ENCODE measurements around the gene NEAT1. TPM values are rescaled to one million over a fixed set of nuclear protein-coding genes. Genes with fewer than 3 reads are reported as not detected.

The NEAT1 gene
- total RNA-seq, 1 experiment from 2014 or later, result 564 TPM

- BruUV-seq (replicated peaks), result no TSS peak
- no peaks in the 10 kb centered on the region for H3K9me2 ChIP-seq (ENCODE audit: insufficient read depth)
- DNase-seq (ENCODE audit: low read depth, low spot score) (no peak), ATAC-seq (no peak)
- RAD21 ChIA-PET (ENCODE audit: low non-redundant PET in 1 of 2, low total read pairs in 2 of 2, uncharacterized antibody in 2 of 2, unreplicated experiment in 2 of 2), result no interaction called here
- H3K36me3 ChIP-seq (ENCODE audit: control insufficient read depth in 1 of 2, insufficient read depth in 2 of 2, low read length in 2 of 2), result peaks cover 7 to 21% of the 10 kb centered on the region in 2 experiments
- no peak overlapping the region for H3K4me3 ChIP-seq (replicated peaks in 1 of 2; ENCODE audit: low read depth in 1 of 2, low read length in 2 of 2)
- H3K79me2 ChIP-seq (ENCODE audit: insufficient read depth, low read length), result peaks cover 3% of the 10 kb centered on the region; the same call in 1 of the 2 replicates
- POLR2A ChIA-PET, result interaction anchor here (1.9 kb wide), 1 partner anchor 26 kb away, joined by 4 read pairs; the partner anchor contains the start of gene NEAT1
- no peak overlapping the region for H3K4me2 ChIP-seq (ENCODE audit: low read length)
- CTCF ChIA-PET, result no interaction called here
- intact Hi-C loops (cut with micrococcal nuclease), result no loop called here
- no peak for TF ChIP-seq CEBPB (IDR thresholded peaks at IDR 0.05; ENCODE audit: low read depth)
- TF ChIP-seq EZH2phosphoT487 (IDR thresholded peaks at IDR 0.05; ENCODE audit: borderline replicate concordance), result no peak
- TF ChIP-seq SP1 (IDR thresholded peaks at IDR 0.05; ENCODE audit: low read depth), result no peak
- no peak for TF ChIP-seq ATF3 (IDR thresholded peaks at IDR 0.05)
- no peak for TF ChIP-seq CBX3 (IDR thresholded peaks at IDR 0.05; ENCODE audit: low read depth)
- no peak for TF ChIP-seq CTCF (IDR thresholded peaks at IDR 0.05 in 2 of 3, conservative IDR thresholded peaks at IDR 0.05 in 1 of 3; ENCODE audit: borderline replicate concordance in 1 of 3, insufficient read depth in 1 of 3, low read depth in 2 of 3, low read length in 2 of 3)
- TF ChIP-seq ZNF274 (IDR thresholded peaks at IDR 0.05; ENCODE audit: low read depth, low read length), result no peak
- TF ChIP-seq POLR2A (IDR thresholded peaks at IDR 0.05; ENCODE audit: borderline replicate concordance, extremely low read depth, insufficient read depth, insufficient read length), result no peak
- TF ChIP-seq POLR2AphosphoS5 (IDR thresholded peaks at IDR 0.05; ENCODE audit: low read depth, low read length), result no peak
- TF ChIP-seq, protein P1, sequence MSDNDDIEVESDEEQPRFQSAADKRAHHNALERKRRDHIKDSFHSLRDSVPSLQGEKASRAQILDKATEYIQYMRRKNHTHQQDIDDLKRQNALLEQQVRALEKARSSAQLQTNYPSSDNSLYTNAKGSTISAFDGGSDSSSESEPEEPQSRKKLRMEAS (IDR thresholded peaks at IDR 0.05), result no peak
- TF ChIP-seq ELF1 (IDR thresholded peaks at IDR 0.05; ENCODE audit: borderline replicate concordance, low read depth), result no peak
- TF ChIP-seq JUND (IDR thresholded peaks at IDR 0.05), result no peak
- no peak for TF ChIP-seq SIN3A (IDR thresholded peaks at IDR 0.05; ENCODE audit: low read depth)
- TF ChIP-seq TCF7L2 (IDR thresholded peaks at IDR 0.05; ENCODE audit: borderline replicate concordance, extremely low read depth, insufficient read depth, insufficient read length), result no peak
- no peak for TF ChIP-seq EZH2 (IDR thresholded peaks at IDR 0.05)
- no peak overlapping the region for H3K9ac ChIP-seq (ENCODE audit: low read length)
- H3K9me3 ChIP-seq (ENCODE audit: control insufficient read depth in 1 of 2, insufficient read depth in 1 of 2, low read depth in 1 of 2, low read length in 2 of 2), result no peaks in the 10 kb centered on the region
- H3K27me3 ChIP-seq (ENCODE audit: insufficient read depth, low read length), result no peaks in the 10 kb centered on the region
- H3K4me1 ChIP-seq (ENCODE audit: control insufficient read depth in 1 of 2, insufficient read depth in 2 of 2, low read length in 2 of 2), result no peaks in the 10 kb centered on the region
- H2AFZ ChIP-seq (ENCODE audit: low read depth, low read length, poor library complexity, severe bottlenecking), result no peak overlapping the region
- H4K20me1 ChIP-seq (ENCODE audit: insufficient read depth), result no peaks in the 10 kb centered on the region
- H3K27ac ChIP-seq (ENCODE audit: low read depth, low read length), result no peak overlapping the region
These were observed 25.5 kb upstream of the NEAT1 start for GRCh38 chr11:65396769-65397745.
